Type B pancreatic cell (in vitro differentiated cells): ENCODE results near the gene SNAP29. TPM values are rescaled to one million over a fixed set of nuclear protein-coding genes. Genes with fewer than 3 reads are reported as not detected.

ENCODE experiments used
- DNase-seq: peaks from one replicate; pipeline ENCODE4 v3.0.0; 2021; ENCODE audit warnings: mixed read lengths; ENCODE audit not compliant: unreplicated experiment; ENCODE audit errors: extremely low spot score
- H3K27ac Mint-ChIP-seq: 2 replicates; pipeline ENCODE4 v1.8.0; 2021; ENCODE audit warnings: mild to moderate bottlenecking, mixed read lengths
- H3K27me3 Mint-ChIP-seq: 2 replicates; pipeline ENCODE4 v1.8.0; 2021; ENCODE audit warnings: mixed read lengths
- H3K36me3 Mint-ChIP-seq: 2 replicates; pipeline ENCODE4 v1.8.0; 2021; ENCODE audit warnings: mixed read lengths
- H3K4me1 Mint-ChIP-seq: one replicate; pipeline ENCODE4 v1.8.0; 2021; ENCODE audit warnings: mixed read lengths; ENCODE audit not compliant: unreplicated experiment
- H3K4me3 Mint-ChIP-seq: 2 replicates; pipeline ENCODE4 v1.8.0; 2021; ENCODE audit warnings: mild to moderate bottlenecking, mixed read lengths
- H3K9me3 Mint-ChIP-seq: 2 replicates; pipeline ENCODE4 v1.8.0; 2021; ENCODE audit warnings: mixed read lengths
- total RNA-seq: library from RNA; stranded (reverse); gene quantifications from 2 replicates; pipeline ENCODE4 v1.2.1, GENCODE V29; 2021; ENCODE audit warnings: low replicate concordance
- TF ChIP-seq, protein P1 (sequence below): fragments of 200-600 bp; sonication (generic); conservative IDR thresholded peaks from 2 replicates; pipeline ENCODE4 v1.5.0; 2021; ENCODE audit warnings: antibody characterized with exemption, mild to moderate bottlenecking

The SNAP29 gene
- total RNA-seq, 1 donor from 2014 or later: 20.4 TPM

- H3K27me3 Mint-ChIP-seq: no peaks in the 10 kb centered on the region
- DNase-seq: no peak
- TF ChIP-seq, protein P1, sequence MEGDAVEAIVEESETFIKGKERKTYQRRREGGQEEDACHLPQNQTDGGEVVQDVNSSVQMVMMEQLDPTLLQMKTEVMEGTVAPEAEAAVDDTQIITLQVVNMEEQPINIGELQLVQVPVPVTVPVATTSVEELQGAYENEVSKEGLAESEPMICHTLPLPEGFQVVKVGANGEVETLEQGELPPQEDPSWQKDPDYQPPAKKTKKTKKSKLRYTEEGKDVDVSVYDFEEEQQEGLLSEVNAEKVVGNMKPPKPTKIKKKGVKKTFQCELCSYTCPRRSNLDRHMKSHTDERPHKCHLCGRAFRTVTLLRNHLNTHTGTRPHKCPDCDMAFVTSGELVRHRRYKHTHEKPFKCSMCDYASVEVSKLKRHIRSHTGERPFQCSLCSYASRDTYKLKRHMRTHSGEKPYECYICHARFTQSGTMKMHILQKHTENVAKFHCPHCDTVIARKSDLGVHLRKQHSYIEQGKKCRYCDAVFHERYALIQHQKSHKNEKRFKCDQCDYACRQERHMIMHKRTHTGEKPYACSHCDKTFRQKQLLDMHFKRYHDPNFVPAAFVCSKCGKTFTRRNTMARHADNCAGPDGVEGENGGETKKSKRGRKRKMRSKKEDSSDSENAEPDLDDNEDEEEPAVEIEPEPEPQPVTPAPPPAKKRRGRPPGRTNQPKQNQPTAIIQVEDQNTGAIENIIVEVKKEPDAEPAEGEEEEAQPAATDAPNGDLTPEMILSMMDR: no peak
- peak overlapping the region; percentile 82 for H3K27ac Mint-ChIP-seq
- H3K9me3 Mint-ChIP-seq: no peaks in the 10 kb centered on the region
- peak overlapping the region; percentile 87 for H3K4me3 Mint-ChIP-seq
- H3K36me3 Mint-ChIP-seq: peaks cover 25% of the 10 kb centered on the region
- peaks cover 33% of the 10 kb centered on the region for H3K4me1 Mint-ChIP-seq
Observed at GRCh38 chr22:20920881-20921203, 62.0 kb downstream of the SNAP29 start.

- Mint-ChIP-seq H3K4me3 (peak overlapping the region; percentile 47), H3K4me1 (peaks cover 36% of the 10 kb centered on the region), H3K9me3 (no peaks in the 10 kb centered on the region), H3K27ac (no peak overlapping the region), H3K36me3 (peaks cover 32% of the 10 kb centered on the region), H3K27me3 (no peaks in the 10 kb centered on the region)
- DNase-seq: no peak
- TF ChIP-seq, protein P1: no peak
Observed at GRCh38 chr22:20922141-20922751, 63.4 kb downstream of the SNAP29 start.

DNA sequence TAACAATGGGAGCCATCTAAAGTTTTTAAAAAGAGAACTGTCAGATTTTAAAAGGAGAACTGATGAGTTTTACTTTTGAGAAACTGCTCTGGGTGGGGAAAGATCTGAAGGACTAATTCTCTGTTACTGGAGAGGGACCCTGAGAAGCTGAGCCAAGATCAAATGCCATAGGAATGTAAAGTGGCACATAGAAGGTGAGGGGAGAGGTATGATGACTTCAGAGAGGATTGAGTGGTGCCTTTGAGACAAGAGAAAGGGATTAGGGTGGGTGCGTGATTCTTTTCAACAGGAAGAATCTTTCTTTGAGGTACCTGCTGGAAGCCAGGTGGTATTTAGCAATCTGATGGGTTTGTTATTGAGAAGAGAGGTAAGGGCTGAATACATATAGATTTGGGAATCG, 67.4 kb downstream of the SNAP29 start:
- DNase-seq: no peak
- Mint-ChIP-seq H3K27ac (peak overlapping the region; percentile 45), H3K27me3 (no peaks in the 10 kb centered on the region), H3K4me1 (peaks cover 23% of the 10 kb centered on the region), H3K36me3 (peaks cover 25% of the 10 kb centered on the region), H3K9me3 (no peaks in the 10 kb centered on the region), H3K4me3 (no peak overlapping the region)
- TF ChIP-seq, protein P1: no peak

- TF ChIP-seq, protein P1: no peak
- Mint-ChIP-seq H3K36me3 (peaks cover 17% of the 10 kb centered on the region), H3K27me3 (no peaks in the 10 kb centered on the region), H3K4me1 (peaks cover 18% of the 10 kb centered on the region), H3K9me3 (no peaks in the 10 kb centered on the region), H3K4me3 (no peak overlapping the region), H3K27ac (no peak overlapping the region)
- no peak for DNase-seq
Observed at GRCh38 chr22:20927940-20928572, 69.2 kb downstream of the SNAP29 start.

- H3K27ac Mint-ChIP-seq: no peak overlapping the region
- TF ChIP-seq, protein P1: no peak
- peaks cover 18% of the 10 kb centered on the region for H3K4me1 Mint-ChIP-seq
- no peak for DNase-seq
- peaks cover 17% of the 10 kb centered on the region for H3K36me3 Mint-ChIP-seq
- H3K27me3 Mint-ChIP-seq: no peaks in the 10 kb centered on the region
- no peak overlapping the region for H3K4me3 Mint-ChIP-seq
- H3K9me3 Mint-ChIP-seq: no peaks in the 10 kb centered on the region
Observed at GRCh38 chr22:20928573-20928967, 69.8 kb downstream of the SNAP29 start.
